OCI-LY1 (cell line): ENCODE results near the gene CLCN7.
"Not testable (repeated sequence)": the region's sequence is repeated elsewhere in the genome, so short reads cannot be mapped to it uniquely, and the experiment has no call there.

Experiments used
- H2AFZ ChIP-seq: fragments of 200-600 bp; sonication (generic), shearing (Covaris generic); 2 replicates; pipeline ENCODE4 v1.6.0; 2014; ENCODE audit warnings: antibody characterized with exemption, mild to moderate bottlenecking, low read length
- H3F3A ChIP-seq: fragments of 200-600 bp; sonication (generic), shearing (Covaris generic); 2 replicates; pipeline ENCODE4 v1.6.0; 2014; ENCODE audit warnings: mild to moderate bottlenecking, antibody characterized with exemption, low read length, moderate library complexity; ENCODE audit not compliant: insufficient read depth
- H3K27ac ChIP-seq: fragments of 200-600 bp; sonication (generic); 2 replicates; pipeline ENCODE4 v1.5.1; 2014; ENCODE audit warnings: low read length, mixed run types, mild to moderate bottlenecking, low read depth; ENCODE audit not compliant: poor library complexity, severe bottlenecking
- H3K27me3 ChIP-seq: fragments of 200-600 bp; sonication (generic); 2 replicates; pipeline ENCODE4 v1.6.0; 2014; ENCODE audit warnings: antibody characterized with exemption, mild to moderate bottlenecking, low read length, moderate library complexity; ENCODE audit not compliant: insufficient read depth
- H3K36me3 ChIP-seq: fragments of 200-600 bp; sonication (generic); 2 replicates; pipeline ENCODE4 v1.6.1; 2014; ENCODE audit warnings: mild to moderate bottlenecking, antibody characterized with exemption, low read length, moderate library complexity, mixed read lengths; ENCODE audit not compliant: insufficient read depth
- H3K4me1 ChIP-seq: fragments of 200-600 bp; sonication (generic); 2 replicates; pipeline ENCODE4 v1.5.1; 2014; ENCODE audit warnings: mild to moderate bottlenecking, low read length, moderate library complexity; ENCODE audit not compliant: insufficient read depth, severe bottlenecking
- H3K4me2 ChIP-seq: fragments of 200-600 bp; sonication (generic), shearing (Covaris generic); 2 replicates; pipeline ENCODE4 v1.6.1; 2014; ENCODE audit warnings: low read length
- H3K4me3 ChIP-seq: fragments of 200-600 bp; sonication (generic); 2 replicates; pipeline ENCODE4 v1.5.1; 2014; ENCODE audit warnings: low read length, low read depth, mild to moderate bottlenecking, mixed read lengths; ENCODE audit not compliant: poor library complexity, severe bottlenecking
- H3K79me2 ChIP-seq: fragments of 200-600 bp; shearing (Covaris generic); 2 replicates; pipeline ENCODE4 v1.6.1; 2016; ENCODE audit warnings: mixed run types, low read length, mixed read lengths; ENCODE audit not compliant: insufficient read depth
- H3K9ac ChIP-seq: fragments of 200-600 bp; sonication (generic), shearing (Covaris generic); 2 replicates; pipeline ENCODE4 v1.6.1; 2014; ENCODE audit warnings: mild to moderate bottlenecking, low read length, mixed read lengths
- H3K9me2 ChIP-seq: fragments of 200-600 bp; sonication (generic), shearing (Covaris generic); 2 replicates; pipeline ENCODE4 v1.6.1; 2014; ENCODE audit warnings: low read depth, mild to moderate bottlenecking, low read length, mixed read lengths
- H3K9me3 ChIP-seq: fragments of 200-600 bp; shearing (Covaris generic); 2 replicates; pipeline ENCODE4 v1.6.1; 2014; ENCODE audit warnings: low read length, mixed read lengths
- H4K20me1 ChIP-seq: fragments of 200-600 bp; sonication (generic), shearing (Covaris generic); 2 replicates; pipeline ENCODE4 v1.6.0; 2016; ENCODE audit warnings: mild to moderate bottlenecking, low read length; ENCODE audit not compliant: insufficient read depth
- CTCF ChIP-seq: fragments of 200-600 bp; sonication (generic), shearing (Covaris generic); IDR thresholded peaks from 2 replicates; pipeline ENCODE4 v1.5.1; 2017; ENCODE audit warnings: mild to moderate bottlenecking, antibody characterized with exemption, low read length, moderate library complexity, mixed read lengths
- EZH2 ChIP-seq: fragments of 200-600 bp; sonication (generic), shearing (Covaris generic); IDR thresholded peaks from 2 replicates; pipeline ENCODE4 v1.8.0; 2017; ENCODE audit warnings: borderline replicate concordance, mixed run types, mild to moderate bottlenecking, antibody characterized with exemption, low read length, moderate library complexity, mixed read lengths

CLCN7 gene

DNA sequence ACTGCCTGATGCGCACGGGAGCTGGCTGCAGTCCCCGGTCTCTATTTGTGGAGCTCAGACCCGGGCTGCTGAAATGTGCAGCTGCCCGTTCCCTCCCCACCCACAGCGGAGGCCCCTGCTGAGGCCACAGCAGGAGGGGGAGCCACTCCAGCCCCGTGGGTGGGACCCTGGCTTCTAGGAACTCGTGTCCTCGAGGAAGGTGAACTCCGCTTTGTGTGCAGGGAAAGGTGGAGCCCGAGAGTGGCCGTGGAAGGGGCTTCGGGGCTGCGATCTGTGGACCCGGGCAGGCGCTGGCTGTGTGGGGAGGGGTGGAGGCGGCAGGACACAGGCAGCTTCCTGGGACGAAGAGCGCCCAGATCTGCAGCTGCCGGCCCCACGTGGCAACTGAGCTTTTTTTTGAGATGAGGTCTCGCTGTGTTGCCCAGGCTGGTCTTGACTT is 33.4 kb downstream of the CLCN7 start:
- H3K27me3 ChIP-seq, result peaks cover 16% of the 10 kb centered on the region
- H2AFZ ChIP-seq, result no peak overlapping the region
- H3K9me2 ChIP-seq, result no peaks in the 10 kb centered on the region
- H3K4me1 ChIP-seq, result peaks cover 4% of the 10 kb centered on the region
- no peak overlapping the region for H3K27ac ChIP-seq
- no peak for TF ChIP-seq EZH2
- TF ChIP-seq CTCF, result no peak
- H3K79me2 ChIP-seq, result no peaks in the 10 kb centered on the region
- no peak overlapping the region for H3K4me2 ChIP-seq
- no peaks in the 10 kb centered on the region for H3F3A ChIP-seq
- H3K36me3 ChIP-seq, result peaks cover 7% of the 10 kb centered on the region
- no peaks in the 10 kb centered on the region for H3K9me3 ChIP-seq
- no peak overlapping the region for H3K9ac ChIP-seq
- no peaks in the 10 kb centered on the region for H4K20me1 ChIP-seq
- H3K4me3 ChIP-seq, result no peak overlapping the region

DNA sequence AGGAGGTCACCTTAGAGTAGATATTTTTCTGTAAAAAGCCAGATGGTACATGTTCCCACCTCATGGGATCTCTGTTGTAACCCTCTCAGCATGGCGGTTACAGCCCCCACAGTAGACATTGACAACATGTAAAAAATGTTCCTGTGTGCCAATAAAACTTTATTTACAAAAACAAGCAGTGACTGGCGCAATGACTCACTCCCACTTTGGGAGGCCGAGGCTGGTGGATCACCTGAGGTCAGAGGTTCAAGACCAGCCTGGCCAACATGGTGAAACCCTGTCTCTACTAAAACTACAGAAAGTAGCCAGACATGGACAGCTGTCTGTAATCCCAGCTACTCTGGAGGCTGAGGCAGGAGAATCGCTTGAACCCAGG is 35.1 kb downstream of the CLCN7 start:
- not testable (repeated sequence) for H3K27ac ChIP-seq, H3F3A ChIP-seq, H4K20me1 ChIP-seq, H3K9me2 ChIP-seq, H3K4me2 ChIP-seq, H3K9me3 ChIP-seq, H3K4me1 ChIP-seq, H3K79me2 ChIP-seq, H3K9ac ChIP-seq, H3K36me3 ChIP-seq, H2AFZ ChIP-seq, H3K4me3 ChIP-seq
- peaks cover 12% of the 10 kb centered on the region for H3K27me3 ChIP-seq

- Histone ChIP-seq H3F3A (no peaks in the 10 kb centered on the region), H3K4me3 (no peak overlapping the region), H3K9ac (no peak overlapping the region), H3K4me2 (no peak overlapping the region), H3K9me3 (no peaks in the 10 kb centered on the region), H3K79me2 (no peaks in the 10 kb centered on the region), H3K27me3 (peaks cover 12% of the 10 kb centered on the region), H4K20me1 (no peaks in the 10 kb centered on the region), H3K4me1 (no peaks in the 10 kb centered on the region), H3K36me3 (no peaks in the 10 kb centered on the region), H3K9me2 (no peaks in the 10 kb centered on the region), H3K27ac (no peak overlapping the region), H2AFZ (no peak overlapping the region)
- no peak for TF ChIP-seq CTCF
These were observed 35.6 kb downstream of the CLCN7 start for GRCh38 chr16:1439058-1439698.
